H1 (cell line): ENCODE data around the gene WDR43. TPM values are rescaled to one million over a fixed set of nuclear protein-coding genes. Genes with fewer than 3 reads are reported as not detected.

Experiments used
- CTCF ChIA-PET: fragments of 300-600 bp; sonication (Branson Sonifier 250); formaldehyde crosslinking; loops from one replicate; lab custom pipeline; 2021; ENCODE audit not compliant: partially characterized antibody; lab: Charles Lee
- POLR2A ChIA-PET: fragments of 300-600 bp; sonication (Branson Sonifier 250); formaldehyde crosslinking; loops from one replicate; lab custom pipeline; 2021; ENCODE audit warnings: inconsistent platforms; ENCODE audit not compliant: partially characterized antibody; lab: Charles Lee
- DNase-seq, 2 experiments: peaks; one replicate each; pipeline versions ENCODE4 v3.0.0 to v3.0.0-alpha.2; 2010 to 2022; ENCODE audit warnings: low spot score in 2 of 2, low read depth in 1 of 2, mixed read lengths in 1 of 2
- FAIRE-seq: peaks from 2 replicates; lab custom pipeline; 2011; peaks lifted over from hg19 to GRCh38; lab: Jason Lieb, UNC
- H2AFZ ChIP-seq: 2 replicates; pipeline ENCODE4 v1.8.1; 2012; ENCODE audit warnings: low read length, inconsistent platforms
- H2AK5ac ChIP-seq: 2 replicates; pipeline ENCODE4 v1.6.1; 2013; ENCODE audit warnings: low read depth, low read length
- H2BK120ac ChIP-seq: replicated peaks from 2 replicates; pipeline ENCODE3; 2013; ENCODE audit warnings: low read depth, low read length, inconsistent platforms
- H2BK12ac ChIP-seq: 2 replicates; pipeline ENCODE4 v1.6.1; 2013; ENCODE audit warnings: low read depth, low read length
- H2BK15ac ChIP-seq: 2 replicates; pipeline ENCODE4 v1.6.1; 2013; ENCODE audit warnings: low read length
- H2BK20ac ChIP-seq: 2 replicates; pipeline ENCODE4 v1.6.1; 2013; ENCODE audit warnings: low read length
- H2BK5ac ChIP-seq: 2 replicates; pipeline ENCODE4 v1.6.1; 2013; ENCODE audit warnings: low read depth, low read length
- H3K14ac ChIP-seq: 2 replicates; pipeline ENCODE4 v1.6.1; 2013; ENCODE audit warnings: inconsistent platforms; ENCODE audit not compliant: insufficient read length
- H3K18ac ChIP-seq: 2 replicates; pipeline ENCODE4 v1.6.1; 2013; ENCODE audit warnings: low read length; ENCODE audit errors: extremely low read depth
- H3K23ac ChIP-seq: 2 replicates; pipeline ENCODE4 v1.6.1; 2013; ENCODE audit warnings: inconsistent platforms; ENCODE audit not compliant: insufficient read length
- H3K23me2 ChIP-seq: 2 replicates; pipeline ENCODE4 v1.6.1; 2013; ENCODE audit warnings: low read depth, low read length
- H3K27ac ChIP-seq: 2 replicates; pipeline ENCODE4 v1.6.1; 2011; ENCODE audit warnings: low read depth, low read length, inconsistent platforms
- H3K27me3 ChIP-seq, 4 experiments: replicated peaks in 1 of 4; 1 replicate in 1 of 4; 2 replicates in 3 of 4; pipeline versions ENCODE4 v1.6.1 to v1.8.1; 2011 to 2013; ENCODE audit warnings: low read length in 3 of 4, mild to moderate bottlenecking in 3 of 4, inconsistent platforms in 2 of 4, mixed read lengths in 2 of 4, moderate library complexity in 1 of 4; ENCODE audit not compliant: control insufficient read depth in 3 of 4, insufficient read depth in 3 of 4; ENCODE audit errors: extremely low read depth in 1 of 4
- H3K36me3 ChIP-seq, 4 experiments: 2 replicates each; pipeline versions ENCODE4 v1.6.1 to v1.8.1; 2011 to 2013; ENCODE audit warnings: mild to moderate bottlenecking in 4 of 4, low read length in 3 of 4, moderate library complexity in 2 of 4, control low read depth in 1 of 4, inconsistent platforms in 1 of 4; ENCODE audit not compliant: insufficient read depth in 4 of 4, control insufficient read depth in 2 of 4
- H3K4ac ChIP-seq: replicated peaks from 2 replicates; pipeline ENCODE3; 2013; ENCODE audit warnings: low read length, low read depth, mixed read lengths, inconsistent platforms; ENCODE audit not compliant: insufficient read length
- H3K4me1 ChIP-seq, 4 experiments: replicated peaks in 1 of 4; 1 replicate in 1 of 4; 2 replicates in 3 of 4; pipeline versions ENCODE4 v1.6.1 to v1.8.1; 2011 to 2013; ENCODE audit warnings: low read length in 3 of 4, inconsistent platforms in 2 of 4, mixed read lengths in 1 of 4; ENCODE audit not compliant: insufficient read depth in 4 of 4, control insufficient read depth in 3 of 4
- H3K4me2 ChIP-seq, 2 experiments: 2 replicates each; pipeline versions ENCODE4 v1.6.1 to v1.8.1; 2011 to 2013; ENCODE audit warnings: low read depth in 2 of 2, low read length in 2 of 2, control low read depth in 1 of 2, inconsistent platforms in 1 of 2, mild to moderate bottlenecking in 1 of 2; ENCODE audit not compliant: insufficient read depth in 1 of 2
- H3K4me3 ChIP-seq, 4 experiments: fragments of 200-600, 300-600 bp in 1 of 4; sonication (generic), shearing (Covaris generic), sonication (Bioruptor Twin) in 1 of 4; 2 replicates each; pipeline versions ENCODE4 v1.5.1 to v1.8.1; 2011 to 2016; ENCODE audit warnings: low read length in 4 of 4, low read depth in 3 of 4, control low read depth in 2 of 4, inconsistent platforms in 2 of 4, mild to moderate bottlenecking in 2 of 4, mixed read lengths in 1 of 4, moderate library complexity in 1 of 4; ENCODE audit not compliant: insufficient read depth in 2 of 4; ENCODE audit errors: extremely low read depth in 1 of 4
- H3K56ac ChIP-seq: replicated peaks from 2 replicates; pipeline ENCODE3; 2013; ENCODE audit warnings: low read depth, mild to moderate bottlenecking, mixed read lengths, low read length, inconsistent platforms; ENCODE audit not compliant: insufficient read length
- H3K79me1 ChIP-seq: 2 replicates; pipeline ENCODE4 v1.6.1; 2013; ENCODE audit warnings: low read depth, low read length, control low read depth
- H3K79me2 ChIP-seq, 2 experiments: 2 replicates each; pipeline versions ENCODE4 v1.6.1 to v1.8.1; 2012 to 2013; ENCODE audit warnings: low read length in 2 of 2, mild to moderate bottlenecking in 2 of 2, inconsistent platforms in 1 of 2; ENCODE audit not compliant: insufficient read depth in 2 of 2, control insufficient read depth in 1 of 2
- H3K9ac ChIP-seq, 4 experiments: replicated peaks in 1 of 4; 1 replicate in 1 of 4; 2 replicates in 3 of 4; pipeline versions ENCODE4 v1.6.1 to v1.8.1; 2011 to 2013; ENCODE audit warnings: low read depth in 3 of 4, low read length in 3 of 4, control low read depth in 2 of 4, mild to moderate bottlenecking in 2 of 4, moderate library complexity in 2 of 4, inconsistent platforms in 1 of 4; ENCODE audit errors: extremely low read depth in 1 of 4
- H3K9me3 ChIP-seq, 2 experiments: 2 replicates each; pipeline versions ENCODE4 v1.6.1 to v1.8.1; 2012 to 2013; ENCODE audit warnings: mild to moderate bottlenecking in 2 of 2, moderate library complexity in 2 of 2, control low read depth in 1 of 2, inconsistent platforms in 1 of 2, low read depth in 1 of 2, low read length in 1 of 2, mixed read lengths in 1 of 2; ENCODE audit not compliant: insufficient read depth in 2 of 2
- H4K20me1 ChIP-seq, 2 experiments: replicated peaks in 1 of 2; 2 replicates each; pipeline versions ENCODE3 to v1.8.1; 2011 to 2013; ENCODE audit warnings: inconsistent platforms in 2 of 2, low read length in 2 of 2, mild to moderate bottlenecking in 1 of 2; ENCODE audit not compliant: insufficient read depth in 2 of 2, control insufficient read depth in 1 of 2
- H4K5ac ChIP-seq: 2 replicates; pipeline ENCODE4 v1.6.1; 2013; ENCODE audit warnings: low read length, low read depth, mixed read lengths, inconsistent platforms; ENCODE audit not compliant: insufficient read length
- H4K8ac ChIP-seq: 2 replicates; pipeline ENCODE4 v1.8.0; 2013; ENCODE audit warnings: mild to moderate bottlenecking, moderate library complexity, low read length, inconsistent platforms; ENCODE audit not compliant: insufficient read depth; ENCODE audit errors: extremely low read depth
- H4K91ac ChIP-seq: replicated peaks from 2 replicates; pipeline ENCODE3; 2013; ENCODE audit warnings: low read length, mixed read lengths, inconsistent platforms; ENCODE audit not compliant: insufficient read length
- ATF3 ChIP-seq: IDR thresholded peaks from 2 replicates; pipeline ENCODE4 v1.6.1; 2011; ENCODE audit warnings: low read depth, mild to moderate bottlenecking, low read length; ENCODE audit not compliant: insufficient read depth
- CTCF ChIP-seq, 3 experiments: IDR thresholded peaks; 1 replicate in 2 of 3; 2 replicates in 1 of 3; pipeline versions ENCODE4 v1.5.1 to v1.6.1; 2011; ENCODE audit warnings: low read length in 3 of 3, mild to moderate bottlenecking in 3 of 3, inconsistent platforms in 2 of 3, low read depth in 1 of 3, moderate library complexity in 1 of 3; ENCODE audit not compliant: insufficient read depth in 1 of 3; ENCODE audit errors: control extremely low read depth in 1 of 3
- HDAC2 ChIP-seq, 2 experiments: fragments of 300-600 bp in 1 of 2; sonication (generic) in 1 of 2; IDR thresholded peaks; 2 replicates each; pipeline ENCODE4 v1.6.1; 2011 to 2012; ENCODE audit warnings: low read depth in 2 of 2, low read length in 2 of 2, mild to moderate bottlenecking in 2 of 2, moderate library complexity in 2 of 2, borderline replicate concordance in 1 of 2, inconsistent platforms in 1 of 2
- HDAC6 ChIP-seq: IDR thresholded peaks from one replicate; pipeline ENCODE4 v1.7.1; 2012; ENCODE audit warnings: low read depth, mild to moderate bottlenecking, inconsistent platforms, low read length, moderate library complexity
- MAFK ChIP-seq: IDR thresholded peaks from 2 replicates; pipeline ENCODE4 v1.6.1; 2012; ENCODE audit warnings: low read depth, mild to moderate bottlenecking, improper control_type of control experiment, low read length
- POLR2A ChIP-seq, 2 experiments: IDR thresholded peaks; 1 replicate in 1 of 2; 2 replicates in 1 of 2; pipeline ENCODE4 v1.6.1; 2011; ENCODE audit warnings: low read depth in 2 of 2, low read length in 2 of 2, mild to moderate bottlenecking in 2 of 2; ENCODE audit errors: control extremely low read depth in 1 of 2
- POLR2AphosphoS5 ChIP-seq: IDR thresholded peaks from 2 replicates; pipeline ENCODE4 v1.6.1; 2011; ENCODE audit warnings: low read depth, low read length
- POU5F1 ChIP-seq: IDR thresholded peaks from 2 replicates; pipeline ENCODE4 v1.6.1; 2011; ENCODE audit warnings: low read depth, mild to moderate bottlenecking, low read length, moderate library complexity
- SIN3A ChIP-seq, 2 experiments: IDR thresholded peaks in 1 of 2; conservative IDR thresholded peaks in 1 of 2; 2 replicates each; pipeline ENCODE4 v1.6.1; 2011 to 2012; ENCODE audit warnings: low read length in 2 of 2, improper control_type of control experiment in 1 of 2, low read depth in 1 of 2, mild to moderate bottlenecking in 1 of 2
- SIX5 ChIP-seq: IDR thresholded peaks from 2 replicates; pipeline ENCODE4 v1.6.1; 2011; ENCODE audit warnings: mild to moderate bottlenecking, low read depth, low read length
- YY1 ChIP-seq: IDR thresholded peaks from 2 replicates; pipeline ENCODE4 v1.6.1; 2011; ENCODE audit warnings: low read depth, mild to moderate bottlenecking, low read length
- WGBS, 2 experiments: shearing (Covaris generic) in 1 of 2; methylation state at CpG; one replicate each; pipeline versions ENCODE4 v1.1.6 to v1.1.7; 2013 to 2015; ENCODE audit warnings: low lambda C conversion rate in 2 of 2, mixed read lengths in 2 of 2, inconsistent platforms in 1 of 2, low coverage in 1 of 2, missing lambda C conversion rate in 1 of 2; ENCODE audit not compliant: insufficient replicate concordance in 2 of 2, insufficient coverage in 1 of 2, insufficient read length in 1 of 2; ENCODE audit errors: extremely low coverage in 1 of 2, missing lambda C conversion rate in 1 of 2; 5-methylcytosine and 5-hydroxymethylcytosine counted together
- polyA plus RNA-seq, 7 experiments: library from polyadenylated mRNA; depleted of rRNA in 3 of 7; stranded (reverse) in 5 of 7; unstranded in 2 of 7; fragments of >200 nt in 5 of 7; fragments of 200-250 nt in 2 of 7; gene quantifications; 1 replicate in 5 of 7; 2 replicates in 1 of 7; 4 replicates in 1 of 7; pipeline versions ENCODE4 v1.2.1 to v1.2.3, GENCODE V29; 2011 to 2013; ENCODE audit warnings: missing spikeins in 2 of 7, mixed read lengths in 2 of 7
- total RNA-seq: library from RNA; stranded (reverse); fragmentation: NEBNext Ultra II Directional; extraction: Animal tissue kit (Norgen Biotek cat#: 25700); gene quantifications from 2 replicates; pipeline ENCODE4 v1.2.1, GENCODE V29; 2021

Gene WDR43
- total and polyA plus RNA-seq, 2 of the 8 experiments (the other 6 are each of a cell fraction or from before 2014, with no cell fraction given): 57.8 to 142 TPM

GRCh38 chr2:28906821-28907220 is 12.4 kb downstream of the WDR43 start:
- WGBS, 2 experiments: 92% methylated on average over 2 of the region's 2 CpGs; no CpG with 5 or more reads in 1 of the 2 experiments
- Histone ChIP-seq H2BK20ac (no peak overlapping the region), H3K23me2 (no peaks in the 10 kb centered on the region), H3K79me2 (peaks cover 24 to 97% of the 10 kb centered on the region in 2 experiments), H3K79me1 (peaks cover 9% of the 10 kb centered on the region; the same call in 1 of the 2 replicates), H4K20me1 (peaks cover 15 to 29% of the 10 kb centered on the region in 2 experiments), H2BK12ac (no peak overlapping the region), H3K9ac (no peak overlapping the region), H3K36me3 (peaks cover 14 to 87% (median 49%) of the 10 kb centered on the region in 4 experiments), H3K18ac (no peak overlapping the region), H2AK5ac (no peak overlapping the region), H2BK120ac (no peak overlapping the region), H3K27ac (no peak overlapping the region), H2BK15ac (no peak overlapping the region), H3K4me1 (no peaks in the 10 kb centered on the region), H3K4me3 (no peak overlapping the region), H3K56ac (peak overlapping the region; percentile 28), H2BK5ac (no peak overlapping the region), H3K23ac (no peak overlapping the region), H2AFZ (no peak overlapping the region), H3K4me2 (no peak overlapping the region), H4K5ac (no peak overlapping the region), H3K27me3 (no peaks in the 10 kb centered on the region), H4K91ac (no peak overlapping the region), H4K8ac (no peak overlapping the region), H3K14ac (no peak overlapping the region), H3K9me3 (no peaks in the 10 kb centered on the region), H3K4ac (no peak overlapping the region)
- FAIRE-seq (no peak), DNase-seq (no peak)
- POLR2A ChIA-PET: interaction anchor here (0.7 to 4.4 kb wide), 2 partner anchors 11 to 24 kb away, joined by 3 to 56 read pairs; partner anchors contain the start of gene WDR43
- CTCF ChIA-PET: no interaction called here
- TF ChIP-seq MAFK: no peak
- TF ChIP-seq CTCF (IDR thresholded peaks at IDR 0.05; ENCODE audit: control extremely low read depth in 1 of 3, insufficient read depth in 1 of 3, low read depth in 1 of 3, low read length in 3 of 3): no peak
- no peak for TF ChIP-seq ATF3
- TF ChIP-seq HDAC2 (IDR thresholded peaks at IDR 0.05; ENCODE audit: borderline replicate concordance in 1 of 2, low read depth in 2 of 2, low read length in 2 of 2): no peak
- no peak for TF ChIP-seq POU5F1
- no peak for TF ChIP-seq HDAC6
- 0 out of 2 replicates have a peak, but pooled peaks have one; percentile 16 for TF ChIP-seq POLR2AphosphoS5
- TF ChIP-seq SIX5: no peak
- no peak for TF ChIP-seq SIN3A (conservative IDR thresholded peaks at IDR 0.05 in 1 of 2, IDR thresholded peaks at IDR 0.05 in 1 of 2; ENCODE audit: low read depth in 1 of 2, low read length in 2 of 2)
- peak in 1 of 2 experiments; percentile 36; a peak in 1 of 3 replicates for TF ChIP-seq POLR2A (IDR thresholded peaks at IDR 0.05; ENCODE audit: control extremely low read depth in 1 of 2, low read depth in 2 of 2, low read length in 2 of 2)
- no peak for TF ChIP-seq YY1
